ENCODE measurements around the gene CISD1.

The CISD1 gene

DNA sequence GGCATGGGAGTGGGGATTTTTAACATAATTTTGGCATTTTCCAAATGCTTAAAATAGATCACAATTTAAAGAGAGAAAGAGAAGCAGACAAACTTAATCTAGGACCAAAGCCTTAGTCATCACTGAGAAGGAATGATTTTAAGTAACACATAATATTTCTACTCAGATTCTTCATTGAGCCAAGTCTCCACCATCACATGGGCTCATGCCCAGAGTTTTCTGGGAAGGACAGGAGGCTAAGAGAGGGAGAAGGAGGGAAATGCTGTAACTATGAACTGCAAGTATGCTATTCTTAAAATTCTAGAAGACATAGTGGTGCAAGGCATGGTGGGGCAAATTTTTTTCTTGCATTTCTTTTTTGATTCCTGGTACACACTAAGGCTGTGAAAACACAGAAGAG, 42.1 kb downstream of the CISD1 start:
- DNase-seq (ENCODE audit: low spot score) = no peak

DNA sequence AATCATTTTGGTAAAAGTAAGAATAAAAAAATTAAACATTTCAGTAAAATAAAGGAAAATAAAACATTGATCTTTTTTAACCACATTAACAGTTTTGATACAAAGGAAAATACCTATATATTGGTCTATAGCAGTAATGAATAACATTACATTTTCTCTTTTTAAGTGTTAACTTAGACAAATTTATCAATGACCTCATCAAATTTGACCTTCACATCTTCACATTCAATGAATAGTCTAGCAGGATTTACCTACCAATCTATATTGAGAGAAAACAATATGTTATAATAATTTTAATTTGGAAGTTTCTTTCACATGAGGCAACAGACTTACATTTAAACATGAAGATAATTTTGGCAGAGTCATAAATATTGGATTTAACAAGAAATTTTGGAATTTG, 47.9 kb downstream of the CISD1 start:
- DNase-seq (ENCODE audit: low spot score) = no peak

DNA sequence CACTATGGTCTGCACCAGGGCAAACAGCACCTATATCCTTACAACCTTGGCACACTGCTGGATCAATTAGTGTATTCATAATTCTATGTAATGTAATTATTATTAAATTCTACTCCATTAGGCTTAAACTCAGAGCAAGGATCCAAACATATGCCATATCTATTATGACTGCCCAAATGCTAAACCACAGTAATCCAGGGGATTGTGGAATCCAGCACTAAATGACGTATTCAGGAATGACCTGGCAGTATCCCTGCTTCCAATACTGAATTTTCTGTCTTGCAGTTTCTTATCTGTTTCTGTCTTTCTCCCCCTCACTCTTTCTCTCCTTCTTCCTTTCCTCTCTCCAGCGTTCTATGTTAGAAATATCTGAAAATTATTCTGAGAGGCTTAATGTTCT, 49.4 kb downstream of the CISD1 start:
- no peak for DNase-seq (ENCODE audit: low spot score)

DNA sequence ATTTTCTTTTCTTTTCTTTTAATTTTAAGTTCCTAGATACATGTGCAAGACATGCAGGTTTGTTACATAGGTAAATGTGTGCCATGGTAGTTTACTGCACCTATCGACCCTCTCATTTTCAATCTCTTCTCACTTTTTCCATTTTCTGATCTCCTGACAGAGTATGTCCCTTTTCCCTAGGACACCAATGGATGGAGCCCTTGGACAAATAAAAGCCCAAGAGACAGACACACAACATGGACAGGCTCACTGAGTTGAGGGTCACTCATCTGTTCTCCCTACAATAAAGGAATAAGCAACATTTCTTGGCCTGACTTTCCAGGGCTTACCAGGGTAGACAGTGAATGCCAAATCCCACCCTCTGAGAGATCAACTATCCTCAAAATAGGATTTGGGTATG, 50.6 kb downstream of the CISD1 start:
- no peak for DNase-seq (ENCODE audit: low spot score)

DNA sequence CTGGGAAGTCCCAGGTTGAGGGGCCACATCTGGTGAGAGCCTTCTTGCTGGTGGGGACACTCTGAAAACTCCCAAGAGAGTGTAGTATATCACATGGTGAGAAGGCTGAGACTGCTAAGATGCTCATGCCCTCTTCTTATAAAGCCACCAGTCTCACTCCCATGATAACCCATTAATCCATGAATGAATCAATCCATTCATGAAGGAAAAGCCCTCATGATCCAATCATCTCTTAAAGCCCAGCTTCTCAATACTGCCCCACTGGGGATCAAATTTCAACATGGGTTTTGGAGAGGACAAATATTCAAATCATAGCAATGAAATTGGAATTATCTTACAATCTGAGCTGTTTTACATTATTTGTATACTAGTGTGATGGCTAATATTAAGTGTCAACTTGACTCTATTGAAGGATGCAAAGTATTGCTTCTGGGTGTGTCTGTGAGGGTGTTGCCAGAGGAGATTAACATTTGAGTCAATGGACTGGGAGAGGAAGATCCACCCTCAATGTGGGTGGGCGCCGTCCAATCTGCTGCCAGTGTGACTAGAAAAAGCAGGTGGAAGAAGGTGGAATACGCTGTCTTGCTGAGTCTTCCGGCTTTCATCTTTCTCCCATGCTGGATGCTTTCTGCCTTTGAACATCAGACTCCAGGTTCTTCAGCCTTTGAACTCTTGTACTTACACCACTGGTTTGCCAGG, 51.5 kb downstream of the CISD1 start:
- DNase-seq (ENCODE audit: low spot score) = no peak

DNA sequence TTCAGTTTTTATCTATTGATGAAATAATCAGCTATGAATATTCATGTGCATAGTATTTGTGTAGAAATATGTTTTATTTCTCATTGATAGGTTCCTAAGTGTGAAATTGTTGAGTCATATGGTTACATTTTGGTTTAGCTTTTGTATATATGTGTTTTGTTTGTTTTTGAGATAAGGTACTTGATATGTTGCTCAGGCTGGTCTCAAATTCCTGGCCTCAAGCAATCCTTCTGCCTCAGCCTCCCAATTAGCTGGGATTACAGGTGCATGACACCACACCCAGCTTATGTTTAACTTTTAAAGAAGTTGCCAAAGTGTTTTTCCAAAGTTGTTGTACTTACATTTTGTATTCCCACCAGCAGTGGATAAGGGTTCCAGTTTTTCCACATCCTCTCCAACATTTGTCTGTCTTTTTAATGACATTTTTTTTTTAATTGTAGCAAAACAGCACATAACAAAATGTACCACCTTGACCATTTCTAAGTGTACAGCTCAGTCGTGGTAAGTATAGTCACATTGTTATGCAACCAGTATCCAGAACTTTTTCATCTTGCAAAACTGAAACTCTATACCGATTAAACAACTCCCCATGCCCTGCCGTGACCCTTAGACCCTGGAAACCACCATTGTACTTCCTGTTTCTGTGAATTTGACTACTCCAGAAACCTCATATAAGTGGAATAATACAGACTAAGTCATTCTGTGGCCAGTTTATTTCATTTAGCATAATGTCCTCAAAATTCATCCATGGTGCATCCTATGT, 53.3 kb downstream of the CISD1 start:
- no peak for DNase-seq (ENCODE audit: low spot score)

DNA sequence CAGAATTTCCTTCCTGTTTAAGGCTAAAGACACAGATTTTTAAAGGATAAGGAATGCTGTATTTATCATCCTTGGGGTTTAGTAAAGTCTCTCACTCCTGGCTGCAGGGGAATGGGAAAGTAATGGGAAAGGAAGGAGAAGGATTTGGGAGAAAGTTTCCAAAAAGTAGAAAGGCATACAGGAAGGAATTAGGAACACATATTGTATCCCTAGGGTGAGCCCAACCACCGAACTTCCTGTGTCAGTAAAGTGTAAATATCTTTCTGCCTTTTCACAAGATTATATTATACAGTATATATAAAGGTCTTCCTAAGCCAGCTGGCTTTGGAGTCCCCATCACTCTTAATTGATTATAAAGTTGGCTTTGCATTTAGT, 53.9 kb downstream of the CISD1 start:
- DNase-seq (ENCODE audit: low spot score) = no peak

DNA sequence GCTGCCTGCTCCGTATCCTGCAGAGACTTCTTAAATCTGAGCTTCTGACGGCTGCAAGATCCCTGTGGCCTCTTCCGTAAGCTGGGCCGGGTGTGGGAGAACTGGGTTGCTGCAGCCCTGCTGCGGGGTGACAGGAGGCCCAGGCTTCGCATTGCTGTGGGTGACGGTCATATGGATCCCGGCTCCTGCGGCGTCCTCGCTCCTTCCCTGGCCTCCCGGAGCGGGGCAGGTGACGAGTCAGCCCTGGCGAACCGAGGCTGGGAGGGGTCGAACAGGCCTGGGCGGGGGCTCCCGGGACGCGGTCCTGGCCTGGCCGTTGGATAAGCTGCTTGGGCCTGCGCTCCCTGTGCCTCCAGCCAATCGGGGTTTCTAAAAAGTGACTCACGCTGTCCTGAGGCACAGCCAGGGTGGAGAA, 58.0 kb downstream of the CISD1 start:
- DNase-seq (ENCODE audit: low spot score) = no peak

DNA sequence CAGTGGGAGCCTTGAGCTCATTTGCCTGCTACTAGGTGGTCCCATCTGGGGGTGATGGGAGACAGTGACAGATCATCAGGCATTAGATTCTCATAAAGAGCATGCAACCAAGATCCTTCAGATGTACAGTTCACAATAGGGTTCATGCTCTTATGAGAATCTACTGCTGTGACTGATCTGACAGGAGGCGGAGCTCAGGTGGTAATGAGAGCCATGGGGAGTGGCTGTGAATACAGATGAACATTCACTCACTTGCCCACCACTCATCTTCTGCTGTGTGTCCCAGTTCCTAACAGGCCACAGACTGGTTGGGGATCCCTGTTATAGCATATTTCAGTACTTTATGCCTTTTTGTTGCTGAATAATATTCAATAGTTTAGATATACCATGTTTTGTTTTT, 59.3 kb downstream of the CISD1 start:
- no peak for DNase-seq (ENCODE audit: low spot score)

DNA sequence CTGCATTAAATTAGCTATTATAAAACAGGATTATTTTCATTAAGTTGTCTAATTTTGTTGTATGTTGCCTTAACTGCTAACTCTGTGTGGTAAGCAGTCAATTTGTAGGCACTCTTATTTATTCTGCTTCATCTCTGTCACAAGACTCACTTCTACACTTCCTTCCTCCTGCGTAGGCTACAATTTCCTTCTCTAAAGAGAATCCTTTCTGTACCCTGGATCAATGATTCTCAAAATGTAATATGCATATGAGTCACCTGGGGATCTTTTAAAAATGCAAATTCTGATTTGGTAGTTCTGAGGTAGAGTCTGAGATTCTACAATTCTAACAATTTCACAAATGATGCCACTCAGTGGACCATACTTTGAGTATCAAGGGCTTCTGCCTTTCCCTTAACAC, 61.5 kb downstream of the CISD1 start:
- no peak for DNase-seq (ENCODE audit: low spot score)

DNA sequence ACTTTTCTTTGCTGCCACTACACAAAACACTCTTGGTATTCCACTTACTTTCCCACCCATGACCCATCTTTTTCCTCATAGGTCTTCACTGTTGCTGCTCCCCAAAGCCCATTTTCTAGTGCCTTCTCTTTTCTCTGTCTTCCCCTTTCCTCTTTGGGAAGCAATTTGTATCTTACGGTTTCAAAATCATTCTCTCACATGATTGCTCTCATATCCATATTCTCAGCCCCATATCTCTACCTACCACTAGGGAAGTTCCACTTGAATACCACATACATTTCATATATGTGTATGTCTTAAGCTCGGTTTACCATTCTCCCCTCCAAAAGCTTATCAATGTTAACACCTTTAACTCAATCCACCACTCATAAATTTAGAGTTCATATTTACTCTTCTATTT, 62.7 kb downstream of the CISD1 start:
- DNase-seq (ENCODE audit: low spot score) = no peak

DNA sequence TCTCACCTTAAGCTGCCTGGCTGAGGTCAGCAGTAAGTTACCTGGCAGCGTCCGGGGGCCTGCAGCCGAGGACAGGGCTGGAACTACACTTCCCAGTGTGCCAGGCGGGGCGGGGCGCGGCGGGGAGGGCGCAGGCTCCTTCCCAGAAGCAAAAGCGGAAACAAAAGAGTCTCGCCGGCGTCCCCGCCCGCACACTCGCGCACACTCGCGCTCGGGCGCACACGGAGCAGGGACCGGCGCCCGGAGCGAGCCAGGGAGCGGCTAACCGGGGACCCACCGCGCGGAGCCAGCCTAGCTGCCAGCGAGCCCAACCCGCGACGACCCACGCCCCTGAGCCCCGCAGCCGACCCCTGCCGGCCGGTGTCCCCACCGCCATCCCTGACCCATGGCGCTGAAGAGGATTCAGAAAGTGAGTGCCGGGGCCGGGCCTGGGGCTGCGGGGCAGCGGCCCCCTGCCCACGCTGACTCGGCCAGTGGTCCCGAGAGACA, 65.9 kb downstream of the CISD1 start, which contains the start of gene UBE2D1:
Gene UBE2D1 (plus strand): TSS at position 190 of the 489 bp plus-strand sequence. CDS start 196 bp downstream, at position 386.
- DNase-seq (ENCODE audit: low spot score) = peak; percentile 81

DNA sequence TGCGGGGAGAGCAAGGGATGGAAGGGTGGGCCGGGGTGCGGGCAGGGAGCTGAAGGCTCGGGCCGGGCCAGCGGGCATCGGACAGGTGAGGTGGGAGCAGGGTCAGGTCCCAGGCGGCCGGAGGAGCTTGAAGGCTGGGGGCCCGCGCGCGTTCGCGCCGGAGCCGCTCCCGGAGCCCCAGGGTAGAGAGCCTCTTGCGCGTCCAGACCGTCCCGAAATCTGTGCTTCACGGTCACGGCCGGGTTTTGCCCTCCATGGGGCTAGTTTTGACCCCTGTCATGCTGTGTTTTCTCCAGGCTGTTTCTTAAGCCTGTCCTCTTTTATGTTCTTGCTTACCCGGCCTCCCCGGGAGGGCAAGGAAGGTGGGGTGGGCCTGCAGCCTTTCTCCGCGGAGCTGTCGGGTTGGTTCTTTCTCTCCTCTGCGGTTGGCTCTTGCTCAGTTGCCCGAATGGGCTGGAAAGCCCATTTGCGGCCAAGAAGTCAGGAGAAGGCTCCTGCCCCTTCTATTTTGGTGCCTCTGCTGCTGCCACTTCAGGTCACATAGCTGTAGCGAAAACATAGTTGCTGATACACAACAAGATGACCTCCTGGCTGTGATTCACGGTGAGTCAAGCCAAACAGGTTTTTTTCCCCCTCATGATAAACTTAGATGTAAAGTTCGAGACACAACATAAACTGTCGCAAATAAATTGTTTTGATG, 66.5 kb downstream of the CISD1 start:
- DNase-seq (ENCODE audit: low spot score) = peak; percentile 36

DNA sequence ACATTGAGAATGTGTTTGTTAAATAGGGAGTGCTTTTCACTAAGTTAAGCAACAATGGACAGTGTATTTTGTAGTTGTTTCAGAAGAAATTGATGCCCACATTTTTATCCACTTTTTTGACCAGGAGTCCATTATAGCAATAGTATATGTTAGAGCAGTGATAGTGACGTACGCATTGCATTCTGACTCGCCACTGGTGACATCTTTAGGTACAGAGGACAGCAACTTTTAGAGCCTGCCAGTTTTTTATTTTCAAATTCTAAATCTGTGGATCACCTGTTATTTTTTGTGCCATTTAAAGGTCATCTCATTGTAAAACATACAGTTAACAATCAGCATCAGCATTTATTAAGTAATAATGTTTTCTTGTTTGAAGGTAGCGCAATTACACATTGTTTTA, 67.3 kb downstream of the CISD1 start:
- DNase-seq (ENCODE audit: low spot score) = no peak
